ENCODE results near the gene DBP. TPM values are rescaled to one million over a fixed set of nuclear protein-coding genes. Genes with fewer than 3 reads are reported as not detected.

DBP gene
- total RNA-seq, 6 experiments from 2014 or later: 1.8 to 11.6 (median 3.3) TPM

DNA sequence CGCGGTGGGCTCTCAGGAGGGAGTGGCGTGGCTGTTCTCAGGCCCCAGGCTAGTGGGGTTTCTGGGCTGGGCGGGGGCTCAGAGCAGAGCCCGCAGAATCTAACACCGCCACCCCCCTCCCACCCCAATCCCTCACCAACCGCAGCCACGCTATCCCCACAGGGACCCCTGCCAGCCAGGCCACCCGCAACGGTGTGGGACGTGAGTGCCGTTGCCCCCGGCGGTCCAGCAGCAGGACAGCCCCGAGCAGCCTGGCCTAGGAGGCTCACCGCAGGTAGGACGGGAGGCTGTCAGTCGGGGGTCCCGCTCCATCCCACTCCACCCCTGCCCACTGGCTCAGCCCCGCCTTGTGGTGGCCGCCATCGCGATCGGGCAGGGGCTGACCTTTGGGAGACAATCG is 35.8 kb upstream of the DBP start, which contains the start of gene NTN5:
NTN5 (minus strand) TSS at position 24 of the 400 bp plus-strand sequence. CDS start 2,031 bp downstream, outside the sequence.
- no peak within 1 kb of the TSS for H3K27ac ChIP-seq
- no peaks in the 10 kb centered on the region for H3K36me3 ChIP-seq
- H3K4me3 ChIP-seq: no peak within 1 kb of the TSS
- WGBS (ENCODE audit: insufficient coverage, low coverage, low lambda C conversion rate, missing lambda C conversion rate): no CpG with 5 or more reads among the region's 25 CpGs
- DNase-seq: peak in 1 of 3 donors; percentile 56
- H3K9me3 ChIP-seq: no peaks in the 10 kb centered on the region
- peaks cover 0 to 6% (median 3%) of the 10 kb centered on the region in 4 donors for H3K4me1 ChIP-seq
- TF ChIP-seq, protein P1, sequence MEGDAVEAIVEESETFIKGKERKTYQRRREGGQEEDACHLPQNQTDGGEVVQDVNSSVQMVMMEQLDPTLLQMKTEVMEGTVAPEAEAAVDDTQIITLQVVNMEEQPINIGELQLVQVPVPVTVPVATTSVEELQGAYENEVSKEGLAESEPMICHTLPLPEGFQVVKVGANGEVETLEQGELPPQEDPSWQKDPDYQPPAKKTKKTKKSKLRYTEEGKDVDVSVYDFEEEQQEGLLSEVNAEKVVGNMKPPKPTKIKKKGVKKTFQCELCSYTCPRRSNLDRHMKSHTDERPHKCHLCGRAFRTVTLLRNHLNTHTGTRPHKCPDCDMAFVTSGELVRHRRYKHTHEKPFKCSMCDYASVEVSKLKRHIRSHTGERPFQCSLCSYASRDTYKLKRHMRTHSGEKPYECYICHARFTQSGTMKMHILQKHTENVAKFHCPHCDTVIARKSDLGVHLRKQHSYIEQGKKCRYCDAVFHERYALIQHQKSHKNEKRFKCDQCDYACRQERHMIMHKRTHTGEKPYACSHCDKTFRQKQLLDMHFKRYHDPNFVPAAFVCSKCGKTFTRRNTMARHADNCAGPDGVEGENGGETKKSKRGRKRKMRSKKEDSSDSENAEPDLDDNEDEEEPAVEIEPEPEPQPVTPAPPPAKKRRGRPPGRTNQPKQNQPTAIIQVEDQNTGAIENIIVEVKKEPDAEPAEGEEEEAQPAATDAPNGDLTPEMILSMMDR (IDR thresholded peaks at IDR 0.05): no peak
- no peak for TF ChIP-seq POLR2A (IDR thresholded peaks at IDR 0.05)
- no peak for ATAC-seq
- intact Hi-C loops (cut with DNase I): loop anchor here in 1 of 2 donors (10.0 kb wide), 3 partner anchors 62 to 162 kb away; partner anchors contain the start of gene HSD17B14
- no peaks in the 10 kb centered on the region for H3K27me3 ChIP-seq

DNA sequence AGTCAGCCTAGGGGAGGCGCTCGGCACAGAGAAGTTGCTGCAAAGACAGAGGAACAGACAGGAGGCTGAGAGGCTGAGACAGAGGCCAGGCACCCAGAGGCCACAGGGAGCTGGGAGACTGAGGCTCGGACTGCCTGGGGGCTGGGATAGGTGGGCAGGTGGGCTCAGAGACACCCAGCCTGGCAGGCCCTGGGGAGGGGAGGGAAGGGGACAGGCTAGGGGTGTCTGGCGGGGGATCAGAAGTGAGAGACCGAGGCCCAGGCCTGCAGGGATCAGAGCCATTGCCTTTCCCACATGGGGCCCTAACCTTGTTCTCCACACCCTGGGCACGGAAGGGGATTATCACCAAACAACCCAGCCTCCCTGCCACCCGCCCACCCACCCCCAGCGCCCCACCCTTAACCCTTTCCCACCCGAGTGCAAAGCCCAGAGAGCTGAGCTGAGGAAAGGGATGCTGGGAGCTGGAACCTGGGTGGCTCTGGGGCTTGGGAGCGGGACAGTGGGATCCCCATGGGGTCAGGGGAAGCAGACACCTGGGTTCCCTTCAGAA is 34.3 kb upstream of the DBP start:
- no peak overlapping the region for H3K4me3 ChIP-seq
- no peaks in the 10 kb centered on the region for H3K9me3 ChIP-seq
- DNase-seq (no peak), ATAC-seq (no peak)
- WGBS (ENCODE audit: insufficient coverage, low coverage, low lambda C conversion rate, missing lambda C conversion rate): 50% methylated on average over 1 of the region's 10 CpGs
- no peaks in the 10 kb centered on the region for H3K36me3 ChIP-seq
- no peak for TF ChIP-seq POLR2A (IDR thresholded peaks at IDR 0.05)
- TF ChIP-seq, protein P1 (IDR thresholded peaks at IDR 0.05): no peak
- intact Hi-C loops (cut with DNase I): loop anchor here in 1 of 2 donors (10.0 kb wide), 3 partner anchors 63 to 163 kb away; partner anchors contain the start of gene HSD17B14
- peaks cover 0 to 6% (median 3%) of the 10 kb centered on the region in 4 donors for H3K4me1 ChIP-seq
- H3K27ac ChIP-seq: no peak overlapping the region
- no peaks in the 10 kb centered on the region for H3K27me3 ChIP-seq

DNA sequence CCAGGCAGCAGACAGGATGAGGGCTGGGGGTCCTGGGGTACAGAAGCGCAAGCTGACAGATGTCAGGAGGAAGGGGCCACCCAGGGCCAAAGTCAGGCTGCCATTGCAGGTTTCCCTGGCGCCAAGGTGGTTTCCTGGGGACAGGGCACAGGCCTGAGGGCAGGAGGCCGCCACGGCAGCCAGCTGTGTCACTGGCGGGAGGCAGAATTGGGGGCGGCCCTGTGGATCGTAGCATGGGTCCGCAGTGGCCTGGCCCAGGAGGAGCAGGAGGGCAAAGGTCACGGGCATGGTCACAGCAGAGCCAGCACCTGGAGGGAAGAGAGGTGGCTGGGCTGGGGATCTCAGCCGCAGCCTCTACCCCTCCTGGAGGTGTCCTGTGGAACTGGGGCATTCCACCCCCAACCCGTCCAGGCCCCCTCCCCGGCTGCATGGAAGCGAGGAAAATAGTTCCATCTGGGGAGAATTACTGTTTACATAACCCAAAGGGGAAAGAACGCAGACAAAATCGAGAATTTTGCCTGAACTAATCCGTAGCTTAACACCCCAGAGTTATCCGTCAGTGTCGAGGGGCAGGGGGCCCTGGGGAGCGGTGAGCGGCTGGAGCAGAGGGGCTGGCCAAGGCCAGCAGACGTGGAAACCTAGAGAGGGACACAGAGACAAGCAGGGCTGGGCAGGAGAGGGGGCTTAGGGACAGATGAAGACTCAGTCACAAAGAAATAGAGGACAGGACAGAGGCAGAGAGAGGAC is 33.7 kb upstream of the DBP start:
- WGBS (ENCODE audit: insufficient coverage, low coverage, low lambda C conversion rate, missing lambda C conversion rate): 67% methylated on average over 11 of the region's 21 CpGs
- intact Hi-C loops (cut with DNase I): loop anchor here in 1 of 2 donors (10.0 kb wide), 3 partner anchors 64 to 164 kb away; partner anchors contain the start of gene HSD17B14
- H3K27me3 ChIP-seq: no peaks in the 10 kb centered on the region
- H3K36me3 ChIP-seq: no peaks in the 10 kb centered on the region
- peaks cover 0 to 6% (median 3%) of the 10 kb centered on the region in 4 donors for H3K4me1 ChIP-seq
- H3K4me3 ChIP-seq: no peak overlapping the region
- H3K27ac ChIP-seq: no peak overlapping the region
- H3K9me3 ChIP-seq: no peaks in the 10 kb centered on the region
- TF ChIP-seq, protein P1 (IDR thresholded peaks at IDR 0.05): no peak
- TF ChIP-seq POLR2A (IDR thresholded peaks at IDR 0.05): no peak
- no peak for DNase-seq
- no peak for ATAC-seq

DNA sequence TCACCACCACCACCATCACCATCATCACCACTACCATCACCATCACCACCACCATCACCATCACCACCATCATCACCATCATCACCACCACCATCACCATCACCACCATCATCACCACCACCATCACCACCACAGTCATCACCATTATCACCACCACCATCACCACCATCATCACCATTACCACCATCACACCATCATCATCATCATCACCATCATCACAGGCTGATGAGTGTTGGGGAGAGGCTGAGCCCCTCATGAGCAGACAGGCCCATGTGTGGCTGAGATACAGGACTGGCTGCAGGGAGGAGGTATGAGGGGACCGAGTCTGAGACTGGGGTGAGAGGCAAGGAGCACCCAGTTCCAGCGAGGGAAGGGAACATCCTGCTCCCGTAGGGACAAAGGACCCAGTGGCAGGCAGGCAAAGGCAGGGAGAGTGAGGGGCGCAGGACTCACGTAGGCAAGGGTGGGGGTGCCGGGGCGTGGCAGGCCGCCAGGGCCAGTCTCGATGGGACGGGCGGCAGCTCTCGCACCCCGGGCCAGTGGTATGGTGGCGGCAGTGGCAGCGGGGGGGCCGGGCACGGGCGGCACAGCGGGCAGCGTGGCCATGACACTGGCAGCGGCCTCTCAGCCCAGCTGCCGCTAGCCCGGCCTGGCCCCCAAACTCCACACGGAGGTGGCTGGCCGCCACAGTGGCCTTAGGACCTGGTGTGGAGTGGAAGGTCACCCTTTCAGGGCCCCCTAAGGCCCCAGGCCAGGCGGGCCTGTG is 32.9 kb upstream of the DBP start:
- TF ChIP-seq, protein P1 (IDR thresholded peaks at IDR 0.05): no peak
- TF ChIP-seq POLR2A (IDR thresholded peaks at IDR 0.05): no peak
- ATAC-seq (no peak), DNase-seq (no peak)
- intact Hi-C loops (cut with DNase I): loop anchor here in 1 of 2 donors (10.0 kb wide), 3 partner anchors 65 to 165 kb away; partner anchors contain the start of gene HSD17B14
- no peak overlapping the region for H3K27ac ChIP-seq
- H3K36me3 ChIP-seq: no peaks in the 10 kb centered on the region
- H3K4me1 ChIP-seq: peaks cover 0 to 3% (median under 1%) of the 10 kb centered on the region in 4 donors
- no peaks in the 10 kb centered on the region for H3K9me3 ChIP-seq
- WGBS (ENCODE audit: insufficient coverage, low coverage, low lambda C conversion rate, missing lambda C conversion rate): 92% methylated on average over 2 of the region's 26 CpGs
- H3K27me3 ChIP-seq: no peaks in the 10 kb centered on the region
- H3K4me3 ChIP-seq: no peak overlapping the region
